Measurements from ENCODE around the gene ZNF124.
"Not testable (repeated sequence)": the region's sequence is repeated elsewhere in the genome, so short reads cannot be mapped to it uniquely, and the experiment has no call there.

ZNF124 gene

DNA sequence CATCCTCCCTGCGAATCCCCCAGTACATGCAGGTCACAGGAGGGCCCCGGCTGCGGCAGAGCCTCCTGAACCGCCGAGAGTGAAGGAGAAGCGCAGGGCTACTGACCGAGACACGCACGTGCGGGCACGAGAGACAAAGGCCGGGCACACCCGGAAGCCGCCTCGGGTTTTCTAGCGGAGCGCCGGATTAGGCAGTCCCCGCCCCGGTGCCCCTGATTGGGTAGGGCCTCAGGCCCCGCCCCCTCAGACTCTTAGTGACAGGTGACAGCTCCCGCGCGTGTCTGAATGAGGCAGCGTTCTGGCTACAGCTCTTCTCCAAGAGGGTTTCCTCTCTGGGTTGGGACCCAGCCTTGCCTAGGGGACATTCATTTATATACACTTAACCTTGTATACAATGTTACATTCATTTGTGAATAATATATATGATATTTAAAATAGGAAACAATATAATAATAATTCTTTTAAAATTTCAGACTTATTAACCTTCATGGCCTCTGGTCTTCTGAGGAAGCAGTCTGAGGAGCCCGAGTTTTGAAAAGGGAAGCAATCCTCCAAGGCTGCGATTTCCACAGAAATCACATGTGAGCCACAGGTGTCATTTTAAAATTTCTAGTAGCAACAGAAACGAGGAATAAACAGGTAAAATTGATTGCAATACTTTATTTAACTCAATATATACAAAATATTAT is at the start of gene ZNF124:
Gene ZNF124 (minus strand): TSS at position 146 of the 689 bp plus-strand sequence. CDS start 143 bp downstream, at position 3.
- DNase-seq (ENCODE audit: low read depth) = not testable (repeated sequence)

DNA sequence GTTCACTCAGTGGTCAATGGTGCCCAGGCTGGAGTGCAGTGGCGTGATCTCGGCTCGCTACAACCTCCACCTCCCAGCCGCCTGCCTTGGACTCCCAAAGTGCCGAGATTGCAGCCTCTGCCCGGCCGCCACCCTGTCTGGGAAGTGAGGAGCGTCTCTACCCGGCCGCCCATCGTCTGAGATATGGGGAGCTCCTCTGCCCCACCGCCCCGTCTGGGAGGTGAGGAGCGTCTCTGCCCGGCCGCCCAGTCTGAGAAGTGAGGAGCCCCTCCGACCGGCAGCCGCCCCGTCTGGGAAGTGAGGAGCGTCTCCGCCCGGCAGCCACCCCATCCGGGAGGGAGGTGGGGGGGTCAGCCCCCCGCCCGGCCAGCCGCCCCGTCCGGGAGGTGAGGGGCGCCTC is 48.5 kb upstream of the ZNF124 start:
- DNase-seq (ENCODE audit: low read depth) = not testable (repeated sequence)

DNA sequence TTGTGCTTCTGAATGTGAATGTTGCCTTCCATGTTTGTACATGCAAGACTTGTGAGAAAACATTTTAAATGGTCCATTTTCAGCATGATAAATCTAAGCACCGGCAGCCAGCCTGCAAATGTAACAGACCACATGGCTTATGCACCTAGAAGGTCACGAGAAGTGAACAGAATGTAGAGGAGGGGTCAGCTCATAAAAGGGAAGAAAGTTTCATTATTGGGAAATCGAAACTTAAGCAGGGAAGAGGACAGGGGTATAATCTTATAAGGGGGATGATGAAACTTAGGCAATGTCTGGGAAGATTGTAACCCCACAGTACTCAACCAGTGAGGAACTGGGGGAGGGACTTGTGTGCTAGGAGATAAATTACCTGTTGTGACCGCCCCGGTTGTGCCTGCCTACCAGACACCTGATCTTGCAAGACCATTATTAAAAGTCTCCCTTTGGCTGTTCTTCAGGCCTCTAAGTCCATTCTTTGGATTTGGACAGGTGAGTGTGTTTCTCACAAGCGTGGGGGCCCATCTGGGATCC is 46.4 kb upstream of the ZNF124 start:
- DNase-seq (ENCODE audit: low read depth) = no peak

DNA sequence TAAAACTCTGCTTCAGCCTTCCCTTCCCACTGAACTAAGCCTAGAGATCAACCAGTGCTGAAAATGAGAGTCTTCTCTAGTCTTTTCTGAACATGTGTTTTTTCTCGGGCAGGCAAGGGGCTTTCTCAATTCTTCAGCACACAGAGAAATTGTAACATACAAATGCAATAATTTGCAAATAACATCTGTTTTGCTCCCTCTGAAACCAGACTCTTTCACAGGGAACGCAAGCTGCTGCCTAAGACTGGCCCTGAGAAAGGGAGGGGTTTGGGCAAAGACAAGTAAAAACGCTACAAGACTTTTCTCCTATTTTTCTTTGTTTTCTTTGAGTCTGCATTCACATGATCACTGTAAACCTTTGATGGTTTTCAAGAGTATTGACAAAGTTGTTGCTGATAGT is 44.4 kb upstream of the ZNF124 start:
- DNase-seq (ENCODE audit: low read depth) = no peak

DNA sequence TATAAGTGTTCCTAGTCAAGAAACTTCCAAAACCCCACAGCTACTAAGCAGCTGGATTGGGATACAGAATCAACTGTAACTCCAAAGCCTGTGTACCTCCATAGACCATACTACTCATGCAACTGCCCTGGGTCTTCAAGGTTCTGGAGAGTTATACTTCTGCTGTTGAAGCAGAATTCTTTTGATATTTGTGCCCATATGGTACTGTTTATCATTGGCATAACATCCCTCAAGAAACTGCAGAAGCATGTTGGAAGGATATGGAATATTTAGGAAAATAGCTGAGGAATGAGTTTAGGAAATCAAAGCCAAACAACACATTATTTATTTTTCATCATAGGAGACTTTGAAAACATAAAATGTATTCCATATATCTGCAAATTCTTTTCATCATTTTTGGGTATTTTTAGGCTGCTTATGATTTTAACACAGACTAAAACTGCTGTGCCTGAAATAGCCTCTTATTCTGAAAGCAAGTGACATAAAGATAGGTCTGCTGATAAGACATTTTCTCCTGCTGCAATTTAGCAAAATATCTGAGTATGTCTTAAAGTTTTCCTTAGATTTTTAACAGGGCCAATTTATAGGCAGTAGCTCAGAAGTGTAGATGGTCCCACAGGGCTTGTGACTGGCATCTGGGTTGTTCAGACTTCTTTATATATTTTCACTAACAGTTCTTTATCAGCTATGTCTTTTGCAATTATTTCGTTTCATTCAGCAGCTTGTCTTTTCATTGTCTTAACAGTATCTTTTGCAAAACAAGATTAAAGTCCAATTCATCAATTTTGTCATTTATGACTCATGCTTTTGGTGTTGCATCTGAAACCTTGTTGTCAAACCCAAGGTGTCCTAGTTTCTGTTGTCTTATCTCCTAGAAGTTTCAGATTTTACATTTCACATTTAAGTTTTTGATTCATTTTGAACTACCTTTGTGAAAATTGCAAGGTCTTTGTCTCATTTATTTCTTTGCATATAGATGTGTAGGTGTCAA is 41.1 kb upstream of the ZNF124 start:
- no peak for DNase-seq (ENCODE audit: low read depth)

DNA sequence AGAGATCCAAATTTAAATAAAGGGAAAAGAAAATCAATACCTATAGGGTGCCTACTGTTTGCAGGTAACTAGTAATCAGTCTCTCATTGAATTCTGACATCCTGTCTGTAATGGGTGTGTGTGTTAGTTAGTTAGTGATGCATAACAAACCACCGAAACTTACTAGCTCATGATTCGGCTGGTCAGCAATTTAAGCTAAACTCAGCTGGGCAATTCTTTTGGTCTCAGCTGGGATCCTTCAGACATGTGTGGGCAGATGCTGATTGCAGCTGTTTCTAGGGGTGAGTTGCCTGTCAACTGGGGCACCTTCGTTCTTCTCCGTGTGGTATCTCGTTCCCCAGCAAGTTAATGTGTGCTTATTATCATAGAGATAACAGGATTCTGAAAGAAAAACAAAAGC is 40.2 kb upstream of the ZNF124 start:
- no peak for DNase-seq (ENCODE audit: low read depth)

DNA sequence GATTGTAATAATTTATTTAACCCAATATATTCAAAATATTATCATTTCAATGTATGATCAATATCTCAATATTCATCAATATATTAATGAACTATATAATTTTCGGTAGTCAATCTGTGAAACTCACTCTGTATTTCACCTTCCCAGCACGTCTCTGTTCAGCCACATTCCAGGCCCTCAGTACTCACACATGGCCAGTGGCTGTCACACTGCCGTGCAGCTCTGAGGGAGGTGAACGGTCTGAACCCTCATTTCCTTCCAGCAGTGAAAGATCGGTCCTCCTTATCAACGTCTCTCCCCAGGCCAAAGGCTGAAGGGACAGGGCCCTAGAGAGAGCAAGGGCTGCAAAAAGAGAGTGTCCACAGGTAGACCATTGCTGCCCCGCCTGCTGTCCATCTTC is 39.5 kb upstream of the ZNF124 start:
- DNase-seq (ENCODE audit: low read depth) = no peak

DNA sequence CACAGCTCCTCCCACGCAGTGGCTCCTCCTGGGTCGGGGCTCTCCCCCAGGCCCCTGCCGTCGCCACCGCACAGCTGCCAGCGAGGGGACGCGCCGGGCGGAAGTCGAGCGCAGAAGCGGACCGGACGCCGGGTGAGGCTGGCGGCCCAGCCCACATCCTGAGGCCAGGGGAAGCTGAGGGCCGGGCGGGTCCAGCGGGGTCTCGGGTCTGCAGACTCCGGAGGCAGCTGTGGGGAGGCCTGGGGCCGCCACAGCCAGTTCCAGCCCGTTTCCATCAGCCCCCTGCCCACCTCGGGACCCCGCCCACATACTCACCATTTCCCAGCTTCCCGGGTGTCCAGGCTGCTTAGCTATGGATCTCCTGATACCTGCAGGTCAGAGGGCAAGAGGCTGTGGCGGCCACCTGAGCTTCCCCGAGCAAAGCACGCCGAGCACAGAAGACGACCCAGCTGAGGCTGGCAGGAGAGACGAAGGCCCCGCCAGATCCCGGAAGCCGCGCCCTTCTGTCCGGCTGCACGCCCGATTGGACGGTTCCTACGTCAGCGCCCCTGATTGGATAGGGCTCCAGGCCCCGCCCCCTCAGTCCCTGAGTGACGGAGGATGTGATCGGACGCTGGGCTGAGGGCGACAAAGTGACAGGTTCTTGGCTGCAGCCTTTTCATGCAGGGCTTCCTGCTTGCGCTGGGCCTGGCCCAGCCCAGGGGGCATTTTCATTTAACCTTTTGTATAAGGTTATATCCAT is 38.7 kb upstream of the ZNF124 start:
- DNase-seq (ENCODE audit: low read depth) = peak; percentile 56

DNA sequence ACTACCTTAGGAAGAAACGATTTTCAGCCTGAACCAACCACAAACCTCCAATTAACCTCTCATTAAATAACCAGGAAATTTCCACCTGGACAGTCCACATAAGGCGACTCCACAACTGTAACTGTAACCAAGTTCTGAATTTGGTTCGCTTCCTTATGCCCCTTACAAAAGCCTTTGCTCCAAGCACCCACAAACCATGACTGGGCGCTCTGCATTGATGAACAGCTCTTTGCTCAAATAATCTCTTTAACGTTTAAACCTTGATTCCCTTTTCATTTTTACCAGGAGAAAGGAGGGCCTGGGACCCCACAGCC is 38.2 kb upstream of the ZNF124 start:
- DNase-seq (ENCODE audit: low read depth) = no peak

DNA sequence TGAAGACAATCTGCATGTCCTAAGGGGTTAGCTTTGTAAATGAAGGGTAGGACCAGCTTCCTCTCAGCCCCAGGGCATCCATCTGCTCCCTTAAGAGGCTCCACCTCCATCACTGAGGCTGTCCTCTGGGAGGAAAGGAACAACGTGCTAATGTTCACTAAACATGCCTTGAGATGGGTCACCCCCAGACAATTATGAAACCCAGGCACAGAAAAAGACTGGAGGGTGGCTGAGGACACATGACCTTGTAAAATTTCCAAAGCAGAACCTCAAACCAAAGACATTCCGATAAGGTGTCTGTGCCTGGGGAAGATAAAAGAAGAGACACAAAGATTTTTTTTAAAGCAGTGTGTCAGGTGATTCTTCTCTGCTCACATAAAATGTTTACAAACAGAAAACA is 37.6 kb upstream of the ZNF124 start:
- DNase-seq (ENCODE audit: low read depth) = no peak

DNA sequence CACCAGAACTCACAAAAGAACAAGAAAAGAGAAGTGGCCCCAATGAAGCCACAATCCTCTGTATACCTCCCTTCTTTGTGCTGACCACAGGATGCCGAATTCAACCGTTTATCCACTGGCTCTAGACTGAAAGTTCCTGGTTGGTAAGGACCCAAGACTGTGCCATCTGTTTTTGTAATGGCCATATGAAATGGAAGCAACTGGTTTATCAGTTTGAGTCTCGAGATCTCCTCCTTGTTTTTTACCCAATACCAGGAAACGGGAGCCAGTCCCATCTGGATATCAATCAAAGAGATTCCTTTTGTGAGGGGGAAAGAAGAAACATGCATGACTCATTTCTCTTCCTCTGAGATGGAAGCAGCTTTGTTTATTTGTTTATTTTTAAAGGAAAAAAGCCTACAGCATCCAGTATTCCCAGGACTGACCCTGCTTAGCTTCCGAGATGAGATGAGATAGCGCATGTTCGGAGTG is 32.4 kb upstream of the ZNF124 start:
- no peak for DNase-seq (ENCODE audit: low read depth)

DNA sequence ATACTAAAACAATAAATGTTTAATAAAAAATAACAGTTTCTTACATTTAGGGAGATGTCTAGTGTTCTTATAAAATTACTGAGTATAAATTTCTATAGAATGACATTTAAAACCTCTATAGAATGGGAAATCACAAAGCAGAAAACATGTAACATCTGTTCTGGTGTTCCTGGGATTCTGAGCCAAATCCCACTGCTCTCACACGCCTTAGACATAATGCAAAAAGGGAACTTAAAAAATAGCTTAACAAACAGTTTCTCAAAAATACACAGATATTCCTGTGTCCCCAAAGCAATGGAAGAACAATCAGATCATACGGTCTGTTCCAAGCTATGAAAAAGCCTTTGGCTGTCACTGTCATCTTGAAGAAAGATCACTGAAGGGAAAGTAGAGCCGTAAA is 27.0 kb upstream of the ZNF124 start:
- no peak for DNase-seq (ENCODE audit: low read depth)

DNA sequence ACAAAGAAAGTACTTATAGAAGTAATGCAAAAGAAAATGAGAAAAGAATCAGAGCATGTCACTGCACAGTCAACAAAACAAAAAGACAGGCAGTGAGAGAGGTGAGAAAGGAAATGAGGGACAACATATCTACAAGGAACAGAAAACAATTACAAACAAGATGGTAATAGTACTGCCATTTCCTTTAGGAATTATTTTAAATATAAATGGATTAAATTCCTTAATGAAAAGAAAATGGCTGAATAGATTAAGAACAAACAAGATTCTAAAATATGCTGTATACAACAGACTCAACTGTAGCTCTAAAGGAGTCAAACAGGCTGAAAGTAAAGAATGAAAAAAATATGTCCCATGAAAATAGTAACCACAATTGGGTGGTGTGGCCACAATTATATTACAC is 22.1 kb upstream of the ZNF124 start:
- DNase-seq (ENCODE audit: low read depth) = no peak

DNA sequence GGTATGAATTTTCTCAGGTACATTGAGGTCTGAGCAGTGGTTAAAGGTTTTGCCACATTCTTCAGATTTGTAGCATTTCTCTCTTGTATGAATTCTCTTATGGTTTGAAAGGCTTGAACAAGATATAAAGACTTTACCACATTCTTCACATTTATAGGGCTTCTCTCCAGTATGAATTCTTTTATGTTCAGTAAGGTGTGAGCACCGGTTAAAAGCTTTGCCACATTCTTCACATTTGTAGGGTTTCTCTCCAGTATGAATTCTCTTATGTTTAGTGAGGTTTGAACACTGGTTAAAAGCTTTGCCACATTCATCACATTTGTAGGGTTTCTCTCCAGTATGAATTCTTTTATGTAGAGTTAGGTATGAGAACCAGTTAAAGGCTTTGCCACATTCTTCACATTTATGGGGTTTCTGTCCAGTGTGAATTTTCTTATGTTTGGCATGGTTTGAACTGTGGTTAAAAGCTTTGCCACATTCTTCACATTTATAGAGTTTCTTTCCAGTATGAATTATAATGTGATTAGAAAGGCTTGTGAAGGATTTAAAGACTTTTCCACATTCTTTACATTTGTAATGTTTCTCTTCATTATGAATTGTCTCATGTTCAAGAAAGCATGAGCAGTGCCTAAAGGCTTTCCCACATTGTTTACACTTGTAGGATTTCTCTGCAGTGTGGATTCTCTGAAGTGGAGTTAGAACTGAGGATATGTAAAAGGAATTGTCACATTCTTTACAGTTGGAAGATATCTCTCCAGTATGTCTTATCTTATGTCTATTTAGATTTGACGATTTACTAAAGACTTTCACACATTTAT is 18.4 kb upstream of the ZNF124 start:
- no peak for DNase-seq (ENCODE audit: low read depth)

DNA sequence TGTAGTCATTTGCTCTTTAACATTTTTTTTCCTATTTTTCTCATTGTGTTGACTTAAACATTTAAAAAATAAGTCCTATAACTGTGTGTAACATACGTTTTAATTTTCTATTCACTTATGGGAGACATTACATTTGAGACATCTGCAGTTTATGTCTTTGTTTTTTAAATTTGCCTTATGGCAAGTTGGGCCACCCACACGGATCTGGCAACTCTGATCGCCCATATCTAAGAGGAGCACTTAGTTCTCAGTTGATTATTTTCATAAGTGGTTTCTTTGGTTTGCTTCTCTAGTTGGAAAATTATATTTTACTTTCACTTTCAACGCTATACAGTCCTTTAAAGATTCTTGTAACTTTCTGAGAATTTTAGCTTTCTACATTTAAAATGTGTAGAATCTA is 13.8 kb upstream of the ZNF124 start:
- no peak for DNase-seq (ENCODE audit: low read depth)

DNA sequence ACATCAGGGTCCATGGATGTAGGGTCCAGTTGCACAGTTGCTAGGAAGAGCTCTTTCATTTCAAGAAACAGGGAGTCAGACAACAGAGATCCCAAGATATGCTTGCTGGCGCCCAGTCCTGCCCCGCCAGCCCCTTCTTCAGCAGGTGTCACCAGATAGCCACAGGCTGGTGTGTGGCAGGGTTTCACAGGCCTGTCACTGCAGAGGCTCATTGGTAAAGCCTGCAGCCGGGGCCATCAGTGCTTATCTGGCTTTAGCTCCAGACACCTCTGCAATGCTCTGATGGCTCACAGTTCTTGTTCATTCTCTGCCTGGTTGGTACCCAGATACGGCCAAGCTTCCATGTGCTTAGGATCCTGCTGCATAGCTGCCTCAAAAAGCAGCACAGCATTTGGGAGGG is 12.4 kb upstream of the ZNF124 start:
- no peak for DNase-seq (ENCODE audit: low read depth)

DNA sequence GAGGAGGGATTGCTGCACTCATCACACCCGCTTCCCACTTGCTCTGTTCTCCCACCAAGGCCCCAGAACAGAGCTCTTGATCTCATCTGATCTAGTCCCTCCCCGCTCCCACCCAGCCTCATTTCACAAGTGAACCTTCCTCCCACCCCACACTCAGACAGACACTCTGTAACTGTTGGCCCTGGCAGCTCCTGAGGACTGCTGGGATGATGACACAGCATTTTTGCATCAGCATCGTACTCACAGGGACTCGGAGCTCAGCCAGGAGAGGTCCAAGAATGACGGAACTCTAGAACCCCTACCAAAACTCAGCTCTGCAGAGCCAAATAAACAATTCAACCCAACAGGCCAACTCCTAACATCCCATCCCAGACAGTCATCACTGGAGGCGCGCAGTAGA is 11.2 kb upstream of the ZNF124 start:
- no peak for DNase-seq (ENCODE audit: low read depth)

DNA sequence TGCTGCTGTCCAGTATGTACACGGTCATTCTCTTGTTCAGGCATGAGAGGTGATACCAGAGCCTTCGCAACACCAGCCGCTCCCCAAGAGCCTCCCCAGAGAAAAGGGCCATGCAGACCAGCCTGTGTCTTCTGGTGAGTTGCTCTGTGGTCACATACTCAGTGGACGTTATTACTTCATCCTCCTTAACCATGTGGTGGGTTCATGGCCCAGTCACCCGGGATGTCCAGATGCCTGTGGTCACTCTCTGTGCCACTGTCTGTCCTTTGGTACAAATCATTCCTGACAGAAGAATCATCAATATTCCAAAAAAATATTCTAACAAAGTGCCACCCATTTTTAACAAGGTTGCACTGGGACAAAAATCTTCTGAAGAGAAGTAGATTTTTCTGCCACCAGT is 8.8 kb upstream of the ZNF124 start:
- no peak for DNase-seq (ENCODE audit: low read depth)

DNA sequence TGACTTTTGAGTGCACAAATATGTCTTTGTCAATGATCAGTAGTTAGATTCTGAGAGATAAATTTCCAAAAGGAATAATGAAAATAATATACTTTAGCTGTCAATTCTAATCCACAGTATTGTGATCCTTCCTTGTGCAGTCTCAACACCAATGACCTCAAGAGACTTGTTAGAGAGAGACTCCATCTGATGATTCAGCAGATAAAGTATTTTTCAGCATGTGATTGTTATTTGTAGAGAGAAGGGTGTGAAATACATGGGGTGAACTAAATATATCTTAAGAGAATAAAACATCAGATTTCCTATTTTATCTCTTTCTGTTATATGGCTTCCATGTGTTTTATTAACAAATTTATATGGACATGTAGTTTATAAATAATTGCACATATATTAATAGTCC is 5.9 kb upstream of the ZNF124 start:
- no peak for DNase-seq (ENCODE audit: low read depth)

DNA sequence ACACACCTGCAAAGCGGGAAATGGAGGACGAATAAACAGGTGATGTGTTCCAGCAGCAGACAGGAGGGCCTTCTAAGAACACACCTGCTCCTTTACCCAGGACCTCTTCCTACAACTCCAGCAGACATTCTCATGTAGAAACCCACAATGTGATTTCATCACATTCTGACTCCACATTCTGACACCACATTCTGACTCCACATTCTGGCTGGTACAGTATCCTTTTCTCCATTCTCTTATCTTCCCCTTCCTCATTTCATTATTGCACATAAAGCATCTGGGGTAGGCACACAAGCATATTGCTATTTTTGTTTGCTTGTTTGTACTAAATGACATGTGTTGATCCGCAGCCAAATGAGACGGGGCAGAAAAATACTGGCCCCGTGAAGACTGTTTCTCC is 3.6 kb upstream of the ZNF124 start:
- DNase-seq (ENCODE audit: low read depth) = no peak

DNA sequence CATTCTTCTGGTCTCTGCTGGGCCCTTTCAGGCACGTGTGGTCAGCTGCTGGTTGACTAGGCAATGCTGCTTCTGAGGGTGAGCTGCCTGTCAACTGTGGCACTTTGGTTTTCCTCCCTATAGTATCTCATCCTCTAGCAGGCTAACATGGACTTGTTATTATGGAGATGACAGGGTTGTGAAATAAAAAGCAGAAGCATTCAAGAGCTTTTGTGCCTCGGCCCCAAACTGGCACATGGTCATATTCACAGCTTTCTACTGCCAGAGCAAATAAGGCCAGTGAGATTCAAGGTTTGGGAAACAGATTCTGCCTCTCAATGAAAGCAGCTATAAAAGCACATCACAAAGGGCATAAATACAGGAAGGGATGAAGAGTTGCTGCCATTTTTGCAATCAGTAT is 1.6 kb upstream of the ZNF124 start:
- no peak for DNase-seq (ENCODE audit: low read depth)

DNA sequence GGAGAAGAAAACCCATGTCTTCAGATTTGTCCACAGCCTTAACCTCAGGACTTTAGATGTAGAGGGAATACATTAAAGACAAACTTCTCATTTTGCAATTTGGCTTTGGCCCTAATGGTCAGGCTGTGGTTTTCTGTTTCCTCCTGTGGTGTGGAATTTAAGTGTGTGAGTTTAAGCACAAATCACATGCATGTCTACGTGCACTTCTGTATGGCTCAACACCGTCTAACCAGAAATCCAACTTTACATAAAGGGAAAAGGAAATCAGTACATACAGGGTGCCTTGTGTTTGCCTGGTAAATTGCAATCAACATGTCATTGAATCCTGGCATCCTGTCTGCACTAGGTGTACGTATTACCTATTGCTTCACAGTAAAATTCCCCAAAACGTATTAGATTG is 1.2 kb upstream of the ZNF124 start:
- no peak for DNase-seq (ENCODE audit: low read depth)

Measured in HS-5 (cell line).